Mesendoderm (in vitro differentiated cells): ENCODE data around the gene PITX3.
"Not testable (repeated sequence)": the region's sequence is repeated elsewhere in the genome, so short reads cannot be mapped to it uniquely, and the experiment has no call there.

Experiments used
- DNase-seq: peaks from one replicate; pipeline ENCODE4 v3.0.0; 2013
- H2AK5ac ChIP-seq: 2 replicates; pipeline ENCODE4 v1.6.1; 2013; ENCODE audit warnings: low read length, inconsistent platforms
- H2BK120ac ChIP-seq: 2 replicates; pipeline ENCODE4 v1.6.1; 2013; ENCODE audit warnings: low read depth, mild to moderate bottlenecking, low read length, moderate library complexity, mixed read lengths
- H2BK15ac ChIP-seq: replicated peaks from 2 replicates; pipeline ENCODE4 v1.6.1; 2013; ENCODE audit warnings: low read depth, mild to moderate bottlenecking, moderate library complexity
- H2BK5ac ChIP-seq: 2 replicates; pipeline ENCODE4 v1.6.1; 2013; ENCODE audit warnings: low read length, inconsistent platforms
- H3K18ac ChIP-seq: 2 replicates; pipeline ENCODE4 v1.6.1; 2013; ENCODE audit warnings: mild to moderate bottlenecking, low read length, mixed read lengths
- H3K23ac ChIP-seq: one replicate; pipeline ENCODE4 v1.6.1; 2013; ENCODE audit warnings: low read length
- H3K27ac ChIP-seq: 2 replicates; pipeline ENCODE4 v1.5.1; 2013; ENCODE audit warnings: low read depth, mild to moderate bottlenecking, inconsistent platforms, low read length, moderate library complexity
- H3K27me3 ChIP-seq: 2 replicates; pipeline ENCODE4 v1.6.1; 2013; ENCODE audit warnings: low read length, control low read depth, mild to moderate bottlenecking, inconsistent platforms; ENCODE audit not compliant: insufficient read depth, poor library complexity
- H3K36me3 ChIP-seq: 2 replicates; pipeline ENCODE4 v1.6.1; 2013; ENCODE audit warnings: low read length, inconsistent platforms; ENCODE audit not compliant: control insufficient read depth, insufficient read depth
- H3K4ac ChIP-seq: one replicate; pipeline ENCODE4 v1.6.1; 2013; ENCODE audit warnings: low read depth, mild to moderate bottlenecking, low read length, moderate library complexity
- H3K4me1 ChIP-seq: 2 replicates; pipeline ENCODE4 v1.6.1; 2013; ENCODE audit warnings: low read depth, low read length, inconsistent platforms; ENCODE audit not compliant: control insufficient read depth
- H3K4me2 ChIP-seq: 2 replicates; pipeline ENCODE4 v1.6.1; 2013; ENCODE audit warnings: low read length
- H3K4me3 ChIP-seq: 2 replicates; pipeline ENCODE4 v1.5.1; 2013; ENCODE audit warnings: mild to moderate bottlenecking, low read length
- H3K56ac ChIP-seq: one replicate; pipeline ENCODE4 v1.6.1; 2013; ENCODE audit warnings: low read length
- H3K79me1 ChIP-seq: 2 replicates; pipeline ENCODE4 v1.6.1; 2013; ENCODE audit warnings: low read length, inconsistent platforms
- H3K79me2 ChIP-seq: 2 replicates; pipeline ENCODE4 v1.6.1; 2013; ENCODE audit warnings: mild to moderate bottlenecking, low read length; ENCODE audit not compliant: control insufficient read depth, insufficient read depth
- H3K9ac ChIP-seq: 2 replicates; pipeline ENCODE4 v1.6.1; 2013; ENCODE audit warnings: low read length, inconsistent platforms
- H4K5ac ChIP-seq: one replicate; pipeline ENCODE4 v1.6.1; 2013; ENCODE audit warnings: low read length
- H4K8ac ChIP-seq: one replicate; pipeline ENCODE4 v1.6.1; 2013; ENCODE audit warnings: low read depth, mild to moderate bottlenecking, control low read depth, low read length, moderate library complexity
- WGBS: extraction: QIAGEN DNeasy Blood & Tissue Kit; methylation state at CpG from one replicate; pipeline ENCODE4 v1.1.7; 2013; ENCODE audit warnings: low lambda C conversion rate, missing lambda C conversion rate; ENCODE audit not compliant: insufficient coverage; ENCODE audit errors: extremely low coverage; 5-methylcytosine and 5-hydroxymethylcytosine counted together

Gene PITX3

DNA sequence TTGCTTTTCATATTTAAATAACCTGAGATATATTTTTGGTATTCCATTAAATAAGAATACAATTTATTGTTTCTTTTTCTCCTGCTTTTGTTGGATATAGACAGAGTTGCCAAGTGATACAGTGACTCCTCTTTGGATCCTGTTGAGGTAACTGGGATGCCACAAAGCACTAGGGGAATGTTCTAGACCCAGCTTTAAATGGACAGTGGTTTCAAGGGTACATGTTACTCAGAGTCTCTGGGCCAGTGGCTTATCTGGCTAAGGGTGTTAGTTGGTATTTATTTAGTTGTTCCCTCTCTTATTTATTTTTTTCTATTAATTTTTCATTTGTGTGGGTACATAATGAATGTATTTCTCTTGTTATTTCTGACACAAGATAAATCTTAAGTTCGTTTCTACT is 13.1 kb upstream of the PITX3 start:
- no peak overlapping the region for H3K18ac ChIP-seq
- H3K9ac ChIP-seq = no peak overlapping the region
- no peaks in the 10 kb centered on the region for H3K4me1 ChIP-seq
- no peak overlapping the region for H3K4me3 ChIP-seq
- H4K8ac ChIP-seq = no peak overlapping the region
- WGBS = no CpG with 5 or more reads among the region's 1 CpG
- no peaks in the 10 kb centered on the region for H3K27me3 ChIP-seq
- no peak for DNase-seq
- H2AK5ac ChIP-seq = no peak overlapping the region
- H3K36me3 ChIP-seq = no peaks in the 10 kb centered on the region
- no peak overlapping the region for H2BK120ac ChIP-seq
- H3K23ac ChIP-seq = no peak overlapping the region
- H2BK5ac ChIP-seq = no peak overlapping the region
- H3K79me1 ChIP-seq = peaks cover 7% of the 10 kb centered on the region
- H3K27ac ChIP-seq = no peak overlapping the region
- peaks cover 5% of the 10 kb centered on the region for H3K79me2 ChIP-seq
- H3K56ac ChIP-seq = no peak overlapping the region
- no peak overlapping the region for H3K4ac ChIP-seq
- no peak overlapping the region for H4K5ac ChIP-seq
- no peak overlapping the region for H3K4me2 ChIP-seq
- H2BK15ac ChIP-seq = no peak overlapping the region

DNA sequence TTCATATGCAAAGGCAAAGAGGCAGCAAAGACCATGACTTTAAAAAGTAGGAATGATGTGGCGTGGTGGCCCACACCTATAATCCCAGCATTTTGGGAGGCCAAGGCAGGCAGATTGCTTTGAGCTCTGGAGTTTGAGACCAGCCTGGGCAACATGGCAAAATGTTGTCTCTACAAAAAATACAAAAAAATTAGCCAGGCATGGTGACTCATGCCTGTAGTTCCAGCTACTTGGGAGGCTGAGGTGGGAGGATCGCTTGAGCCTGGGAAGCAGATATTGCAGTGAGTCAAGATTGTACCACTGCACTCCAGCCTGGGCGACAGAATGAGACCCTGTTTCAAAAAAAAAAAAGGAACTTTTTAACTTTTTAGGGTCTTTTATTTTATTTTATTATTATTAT is 11.2 kb upstream of the PITX3 start:
- H2BK5ac ChIP-seq, H2AK5ac ChIP-seq, H4K5ac ChIP-seq, H3K4me1 ChIP-seq, DNase-seq, H4K8ac ChIP-seq, H3K4me2 ChIP-seq, H3K27ac ChIP-seq, H3K4ac ChIP-seq, H2BK120ac ChIP-seq, H3K36me3 ChIP-seq, H3K4me3 ChIP-seq, H3K23ac ChIP-seq, H3K9ac ChIP-seq, H2BK15ac ChIP-seq, H3K18ac ChIP-seq, H3K27me3 ChIP-seq, H3K56ac ChIP-seq: not testable (repeated sequence)
- H3K79me1 ChIP-seq = peaks cover 12% of the 10 kb centered on the region
- WGBS = no CpG with 5 or more reads among the region's 3 CpGs
- H3K79me2 ChIP-seq = peaks cover 11% of the 10 kb centered on the region

DNA sequence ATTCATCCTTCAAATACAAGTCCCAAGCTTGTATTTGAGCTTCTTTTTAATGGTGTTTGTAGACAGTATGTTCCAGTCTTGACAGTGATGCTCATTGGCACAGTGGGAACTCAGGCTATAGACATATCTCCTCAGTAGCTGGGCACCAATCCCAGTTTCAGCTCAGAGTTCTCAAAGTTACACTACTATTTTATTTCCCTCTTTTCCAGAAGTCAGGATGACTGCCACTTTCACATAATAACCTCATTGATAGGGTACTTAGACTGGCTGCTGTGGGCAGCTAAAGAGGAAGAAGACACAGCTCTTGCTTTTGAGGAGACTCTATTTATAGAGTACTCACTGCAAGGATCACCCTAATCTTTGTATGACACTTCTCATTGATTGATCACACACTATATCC is 6.4 kb upstream of the PITX3 start:
- H4K5ac ChIP-seq = no peak overlapping the region
- H4K8ac ChIP-seq = no peak overlapping the region
- H2BK5ac ChIP-seq = no peak overlapping the region
- no peak overlapping the region for H2BK120ac ChIP-seq
- no peak overlapping the region for H2BK15ac ChIP-seq
- H3K79me2 ChIP-seq = peaks cover 24% of the 10 kb centered on the region
- no peaks in the 10 kb centered on the region for H3K27me3 ChIP-seq
- peaks cover 9% of the 10 kb centered on the region for H3K4me1 ChIP-seq
- no peak for DNase-seq
- no peak overlapping the region for H3K9ac ChIP-seq
- no peak overlapping the region for H3K23ac ChIP-seq
- no peak overlapping the region for H2AK5ac ChIP-seq
- no peak overlapping the region for H3K4me2 ChIP-seq
- no peak overlapping the region for H3K27ac ChIP-seq
- H3K36me3 ChIP-seq = no peaks in the 10 kb centered on the region
- peaks cover 17% of the 10 kb centered on the region for H3K79me1 ChIP-seq
- H3K18ac ChIP-seq = no peak overlapping the region
- peak overlapping the region; percentile 34 for H3K56ac ChIP-seq
- no peak overlapping the region for H3K4me3 ChIP-seq
- no peak overlapping the region for H3K4ac ChIP-seq

DNA sequence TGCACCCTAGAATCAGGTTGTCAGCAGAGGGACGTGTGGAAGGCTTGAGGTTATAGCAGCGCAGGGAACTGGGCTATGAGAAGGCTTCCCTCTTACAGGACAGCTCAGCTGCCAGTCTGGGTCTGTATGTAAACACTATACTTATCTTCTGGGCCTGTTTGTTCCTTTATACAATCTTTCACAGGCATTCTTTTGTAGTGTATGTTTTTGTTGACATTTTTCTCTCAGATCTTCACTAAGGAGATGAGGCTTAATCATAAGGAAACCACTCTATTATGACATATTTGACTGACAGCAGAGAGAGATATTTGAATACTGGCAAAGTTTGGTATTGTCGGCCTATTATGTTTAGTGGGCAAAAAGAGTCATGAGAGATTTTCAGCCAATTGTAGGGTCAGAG is 4.9 kb upstream of the PITX3 start:
- no peak for DNase-seq
- WGBS = no CpG with 5 or more reads among the region's 3 CpGs
- H4K5ac ChIP-seq = no peak overlapping the region

DNA sequence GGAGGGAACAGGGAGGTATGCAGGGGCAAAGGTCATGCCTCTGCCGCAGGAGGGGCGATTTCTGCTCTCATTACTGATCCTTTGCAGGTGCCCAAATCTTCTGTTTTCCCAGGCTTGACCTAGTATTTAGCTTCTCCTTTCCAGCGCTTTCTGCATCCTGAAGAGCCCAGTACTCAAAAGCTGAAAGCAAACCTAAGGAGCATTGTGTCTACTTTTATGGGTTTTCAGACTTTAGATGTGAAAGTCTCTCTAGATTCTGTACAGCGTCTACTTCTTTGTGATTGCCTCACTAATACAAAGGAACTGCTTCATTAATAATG is 4.6 kb upstream of the PITX3 start:
- peaks cover 10% of the 10 kb centered on the region for H3K4me1 ChIP-seq
- peak overlapping the region; percentile 79 for H3K4me3 ChIP-seq
- no CpG with 5 or more reads among the region's 4 CpGs for WGBS
- H3K4me2 ChIP-seq = peak overlapping the region; percentile 91
- no peak overlapping the region for H2AK5ac ChIP-seq
- no peak overlapping the region for H2BK15ac ChIP-seq
- no peaks in the 10 kb centered on the region for H3K36me3 ChIP-seq
- peaks cover 21% of the 10 kb centered on the region for H3K79me2 ChIP-seq
- peaks cover 15% of the 10 kb centered on the region for H3K79me1 ChIP-seq
- no peak for DNase-seq
- H3K27ac ChIP-seq = no peak overlapping the region
- H2BK120ac ChIP-seq = no peak overlapping the region
- no peak overlapping the region for H3K23ac ChIP-seq
- peaks cover 3% of the 10 kb centered on the region for H3K27me3 ChIP-seq
- peak overlapping the region; percentile 93 for H3K56ac ChIP-seq
- H3K9ac ChIP-seq = peak overlapping the region; percentile 80
- H3K18ac ChIP-seq = no peak overlapping the region
- no peak overlapping the region for H4K5ac ChIP-seq
- no peak overlapping the region for H2BK5ac ChIP-seq
- H4K8ac ChIP-seq = no peak overlapping the region
- H3K4ac ChIP-seq = no peak overlapping the region

More for the DNA sequence above, 4.9 kb upstream of the PITX3 start:
- H3K27me3 ChIP-seq = no peaks in the 10 kb centered on the region
- H3K4me3 ChIP-seq = peak overlapping the region; percentile 79
- peak overlapping the region; percentile 91 for H3K4me2 ChIP-seq
- H4K8ac ChIP-seq = no peak overlapping the region
- H3K23ac ChIP-seq = no peak overlapping the region
- peaks cover 10% of the 10 kb centered on the region for H3K4me1 ChIP-seq
- H2BK5ac ChIP-seq = no peak overlapping the region
- no peak overlapping the region for H3K4ac ChIP-seq
- H3K79me1 ChIP-seq = peaks cover 15% of the 10 kb centered on the region
- H3K18ac ChIP-seq = no peak overlapping the region
- peak overlapping the region; percentile 93 for H3K56ac ChIP-seq
- H2BK120ac ChIP-seq = no peak overlapping the region
- no peak overlapping the region for H3K27ac ChIP-seq
- no peak overlapping the region for H2AK5ac ChIP-seq
- peak overlapping the region; percentile 80 for H3K9ac ChIP-seq
- H3K36me3 ChIP-seq = no peaks in the 10 kb centered on the region
- H2BK15ac ChIP-seq = no peak overlapping the region
- peaks cover 21% of the 10 kb centered on the region for H3K79me2 ChIP-seq

DNA sequence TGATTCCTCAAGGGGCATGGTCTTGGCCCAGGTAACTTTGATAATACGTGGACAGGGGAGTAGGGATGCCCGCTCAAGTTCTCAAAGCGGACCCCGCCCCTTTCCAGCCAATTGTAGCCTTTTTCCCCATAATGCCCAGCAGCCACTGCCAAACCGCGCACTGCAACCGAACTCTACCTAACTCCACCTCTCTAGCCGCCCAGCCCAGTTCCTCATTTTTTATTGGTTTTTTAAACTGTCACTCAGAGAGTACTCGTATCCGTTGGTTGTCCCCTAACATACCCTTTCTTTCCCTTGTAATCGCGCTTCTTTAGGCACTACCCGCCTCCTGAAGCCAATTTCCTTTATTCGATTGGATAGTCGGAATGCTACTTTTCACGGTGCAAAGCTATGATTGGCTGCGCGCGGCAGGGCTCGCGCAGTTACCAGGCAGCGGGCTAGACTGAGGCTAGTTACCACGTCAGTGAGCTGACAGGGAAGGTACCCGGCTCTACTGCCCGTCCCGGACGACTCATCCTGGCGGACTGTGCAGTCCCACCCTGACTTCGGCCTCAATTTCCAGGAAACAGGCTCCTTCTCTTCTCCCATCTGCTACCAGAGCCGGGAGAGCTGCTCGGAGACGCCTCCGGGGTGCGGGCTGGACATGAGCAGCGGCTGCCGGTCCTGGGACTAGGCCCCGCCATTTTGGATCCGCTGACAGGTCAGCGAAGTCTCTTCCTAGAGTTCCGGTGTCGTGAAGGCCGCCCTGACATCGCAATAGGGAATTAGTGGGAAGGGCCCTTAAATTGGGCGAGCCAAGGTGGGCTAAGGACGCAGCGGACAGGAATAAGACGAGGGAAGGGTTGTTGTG is 4.0 kb upstream of the PITX3 start, which contains the start of gene GBF1:
Gene GBF1 (plus strand): TSS at position 451 of the 850 bp plus-strand sequence. CDS start 13,407 bp downstream, outside the sequence.
- no peak within 1 kb of the TSS for H2BK120ac ChIP-seq
- H3K79me2 ChIP-seq = peaks cover 21% of the 10 kb centered on the region
- peak within 1 kb of the TSS; percentile 68 for H4K8ac ChIP-seq
- peak within 1 kb of the TSS; percentile 5 for H3K4ac ChIP-seq
- DNase-seq = peak; percentile 100
- peak within 1 kb of the TSS; percentile 91 for H3K4me2 ChIP-seq
- H2BK15ac ChIP-seq = no peak within 1 kb of the TSS
- peak within 1 kb of the TSS; percentile 14 for H3K27ac ChIP-seq
- H3K27me3 ChIP-seq = peaks cover 9% of the 10 kb centered on the region
- no peaks in the 10 kb centered on the region for H3K36me3 ChIP-seq
- peak within 1 kb of the TSS; percentile 62 for H4K5ac ChIP-seq
- H3K9ac ChIP-seq = peak within 1 kb of the TSS; percentile 80
- peak within 1 kb of the TSS; percentile 55 for H3K23ac ChIP-seq
- H2AK5ac ChIP-seq = no peak within 1 kb of the TSS
- no CpG with 5 or more reads among the region's 47 CpGs for WGBS
- no peak within 1 kb of the TSS for H2BK5ac ChIP-seq
- H3K56ac ChIP-seq = peak within 1 kb of the TSS; percentile 93
- H3K4me1 ChIP-seq = peaks cover 10% of the 10 kb centered on the region
- H3K18ac ChIP-seq = peak within 1 kb of the TSS; percentile 62
- H3K4me3 ChIP-seq = peak within 1 kb of the TSS; percentile 79
- peaks cover 15% of the 10 kb centered on the region for H3K79me1 ChIP-seq
